Measurements from ENCODE around the gene HLTF. TPM values are rescaled to one million over a fixed set of nuclear protein-coding genes. Genes with fewer than 3 reads are reported as not detected.

The HLTF gene
- total and polyA plus RNA-seq, 2 of the 4 experiments (the other 2 are of a cell fraction), result 12.6 to 39.1 TPM

- Histone ChIP-seq H3K23ac (ENCODE audit: low read depth, low read length) (no peak overlapping the region), H3K4me1 (ENCODE audit: control insufficient read depth, insufficient read depth, low read length) (no peaks in the 10 kb centered on the region; the same call in 1 of the 2 replicates), H3K4ac (ENCODE audit: low read depth, low read length) (no peak overlapping the region), H2AK5ac (ENCODE audit: low read depth, low read length) (no peak overlapping the region), H2BK20ac (ENCODE audit: low read depth, low read length) (no peak overlapping the region), H3K27ac (ENCODE audit: insufficient read depth, low read length) (no peak overlapping the region), H2AFZ (replicated peaks; ENCODE audit: low read length, poor library complexity) (no peak overlapping the region), H3K18ac (ENCODE audit: low read depth, low read length) (no peak overlapping the region), H4K91ac (ENCODE audit: insufficient read depth, low read depth, low read length) (no peak overlapping the region), H2BK15ac (ENCODE audit: low read depth, low read length) (no peak overlapping the region), H3K14ac (replicated peaks; ENCODE audit: low read depth, low read length) (no peak overlapping the region), H3K4me3 (ENCODE audit: insufficient read depth, low read depth, low read length) (no peak overlapping the region), H3K9me1 (ENCODE audit: insufficient read depth, low read length) (no peaks in the 10 kb centered on the region), H2BK120ac (ENCODE audit: low read depth, low read length) (no peak overlapping the region), H3K27me3 (ENCODE audit: control insufficient read depth, insufficient read depth, low read length) (no peaks in the 10 kb centered on the region), H3K9me3 (ENCODE audit: control insufficient read depth, insufficient read depth, low read length) (no peaks in the 10 kb centered on the region), H4K8ac (ENCODE audit: low read depth in 2 of 2, low read length in 2 of 2) (no peak overlapping the region), H3K79me1 (ENCODE audit: low read depth in 1 of 2, low read length in 2 of 2) (no peaks in the 10 kb centered on the region; a peak in 1 of 4 replicates), H4K5ac (ENCODE audit: low read depth, low read length) (no peak overlapping the region), H2BK5ac (ENCODE audit: low read depth, low read length, poor library complexity, severe bottlenecking) (no peak overlapping the region), H3K56ac (ENCODE audit: extremely low read depth, insufficient read depth, low read length) (no peak overlapping the region), H3K4me2 (ENCODE audit: low read depth, low read length) (no peak overlapping the region), H2AK9ac (replicated peaks; ENCODE audit: low read depth, low read length, poor library complexity) (no peak overlapping the region), H3K9ac (ENCODE audit: low read depth, low read length) (no peak overlapping the region), H3K36me3 (ENCODE audit: control insufficient read depth, insufficient read depth, low read length) (peaks cover 6% of the 10 kb centered on the region; the same call in 1 of the 2 replicates), H4K20me1 (ENCODE audit: insufficient read depth, low read length) (no peaks in the 10 kb centered on the region)
- TF ChIP-seq RAD21 (IDR thresholded peaks at IDR 0.05; ENCODE audit: low read length) (no peak), POLR2A (IDR thresholded peaks at IDR 0.05; ENCODE audit: low read depth, low read length) (no peak), MAFK (IDR thresholded peaks at IDR 0.05; ENCODE audit: low read depth, low read length) (no peak), RFX5 (IDR thresholded peaks at IDR 0.05; ENCODE audit: low read depth, low read length) (no peak), BHLHE40 (IDR thresholded peaks at IDR 0.05; ENCODE audit: low read depth, low read length) (no peak), NFE2L2 (IDR thresholded peaks at IDR 0.05; ENCODE audit: low read depth, low read length) (no peak), MXI1 (IDR thresholded peaks at IDR 0.05; ENCODE audit: borderline replicate concordance, low read depth, low read length) (no peak), SMC3 (IDR thresholded peaks at IDR 0.05; ENCODE audit: low read depth, low read length) (no peak), CEBPB (IDR thresholded peaks at IDR 0.05; ENCODE audit: low read depth, low read length) (no peak), RCOR1 (IDR thresholded peaks at IDR 0.05; ENCODE audit: insufficient replicate concordance, low read length) (no peak), USF2 (IDR thresholded peaks at IDR 0.05; ENCODE audit: low read depth, low read length) (no peak), CHD1 (IDR thresholded peaks at IDR 0.05; ENCODE audit: low read depth, low read length) (no peak)
- TF ChIP-seq, protein P1, sequence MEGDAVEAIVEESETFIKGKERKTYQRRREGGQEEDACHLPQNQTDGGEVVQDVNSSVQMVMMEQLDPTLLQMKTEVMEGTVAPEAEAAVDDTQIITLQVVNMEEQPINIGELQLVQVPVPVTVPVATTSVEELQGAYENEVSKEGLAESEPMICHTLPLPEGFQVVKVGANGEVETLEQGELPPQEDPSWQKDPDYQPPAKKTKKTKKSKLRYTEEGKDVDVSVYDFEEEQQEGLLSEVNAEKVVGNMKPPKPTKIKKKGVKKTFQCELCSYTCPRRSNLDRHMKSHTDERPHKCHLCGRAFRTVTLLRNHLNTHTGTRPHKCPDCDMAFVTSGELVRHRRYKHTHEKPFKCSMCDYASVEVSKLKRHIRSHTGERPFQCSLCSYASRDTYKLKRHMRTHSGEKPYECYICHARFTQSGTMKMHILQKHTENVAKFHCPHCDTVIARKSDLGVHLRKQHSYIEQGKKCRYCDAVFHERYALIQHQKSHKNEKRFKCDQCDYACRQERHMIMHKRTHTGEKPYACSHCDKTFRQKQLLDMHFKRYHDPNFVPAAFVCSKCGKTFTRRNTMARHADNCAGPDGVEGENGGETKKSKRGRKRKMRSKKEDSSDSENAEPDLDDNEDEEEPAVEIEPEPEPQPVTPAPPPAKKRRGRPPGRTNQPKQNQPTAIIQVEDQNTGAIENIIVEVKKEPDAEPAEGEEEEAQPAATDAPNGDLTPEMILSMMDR (conservative IDR thresholded peaks at IDR 0.05; ENCODE audit: low read depth, low read length), result no peak
- TF ChIP-seq, protein P2, sequence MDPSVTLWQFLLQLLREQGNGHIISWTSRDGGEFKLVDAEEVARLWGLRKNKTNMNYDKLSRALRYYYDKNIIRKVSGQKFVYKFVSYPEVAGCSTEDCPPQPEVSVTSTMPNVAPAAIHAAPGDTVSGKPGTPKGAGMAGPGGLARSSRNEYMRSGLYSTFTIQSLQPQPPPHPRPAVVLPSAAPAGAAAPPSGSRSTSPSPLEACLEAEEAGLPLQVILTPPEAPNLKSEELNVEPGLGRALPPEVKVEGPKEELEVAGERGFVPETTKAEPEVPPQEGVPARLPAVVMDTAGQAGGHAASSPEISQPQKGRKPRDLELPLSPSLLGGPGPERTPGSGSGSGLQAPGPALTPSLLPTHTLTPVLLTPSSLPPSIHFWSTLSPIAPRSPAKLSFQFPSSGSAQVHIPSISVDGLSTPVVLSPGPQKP (IDR thresholded peaks at IDR 0.05; ENCODE audit: borderline replicate concordance, low read depth, low read length), result no peak
- dilution Hi-C loops (cut with HindIII; ENCODE audit: low sequenced_read_pairs, unreplicated experiment) (no loop called here), intact Hi-C loops (cut with micrococcal nuclease) (loop anchor here (5.0 kb wide), 2 partner anchors 33 to 87 kb away; no protein-coding TSS in a partner anchor), in situ Hi-C loops (cut with MboI; ENCODE audit: low sequenced_read_pairs) (no loop called here)
- POLR2A ChIA-PET (ENCODE audit: unreplicated experiment), result no interaction called here
- ATAC-seq (ENCODE audit: low read depth), result no peak
- CTCF ChIA-PET, result no interaction called here
- WGBS, 2 experiments (ENCODE audit: extremely low coverage in 2 of 2, insufficient read length in 1 of 2), result 100% methylated on average over 1 of the region's 5 CpGs; no CpG with 5 or more reads in 1 of the 2 experiments
- no TSS peak for BruUV-seq (replicated peaks)
- DNase-seq, result no peak
These were observed 41.8 kb downstream of the HLTF start for GRCh38 chr3:149044339-149045083.

Data from IMR-90 (cell line).